H9 (cell line): ENCODE measurements around the gene DAPK1. TPM values are rescaled to one million over a fixed set of nuclear protein-coding genes. Genes with fewer than 3 reads are reported as not detected.
A peak's percentile ranks its signal among the peaks of the same experiment; 100 is the strongest.

Source experiments
- DNase-seq: peaks from one replicate; pipeline ENCODE4 v3.0.0-alpha.2; 2017
- H2AFZ ChIP-seq: one replicate; pipeline ENCODE4 v1.6.1; 2013; ENCODE audit warnings: mild to moderate bottlenecking, low read length, control low read depth, moderate library complexity
- H2AK5ac ChIP-seq: 2 replicates; pipeline ENCODE4 v1.6.1; 2013; ENCODE audit warnings: low read length, control low read depth, mixed read lengths; ENCODE audit not compliant: insufficient read length
- H2BK120ac ChIP-seq: one replicate; pipeline ENCODE4 v1.6.1; 2013; ENCODE audit warnings: low read depth, mild to moderate bottlenecking, low read length, control low read depth, inconsistent platforms; ENCODE audit not compliant: poor library complexity, severe bottlenecking
- H2BK12ac ChIP-seq: 2 replicates; pipeline ENCODE4 v1.6.1; 2013; ENCODE audit warnings: low read length, control low read depth, mixed read lengths, low read depth; ENCODE audit not compliant: insufficient read length
- H2BK15ac ChIP-seq: 2 replicates; pipeline ENCODE4 v1.6.1; 2013; ENCODE audit warnings: low read depth, low read length, control low read depth
- H2BK20ac ChIP-seq: one replicate; pipeline ENCODE4 v1.6.1; 2013; ENCODE audit warnings: low read depth, mild to moderate bottlenecking, low read length, control low read depth, inconsistent platforms; ENCODE audit not compliant: poor library complexity, severe bottlenecking
- H2BK5ac ChIP-seq: 2 replicates; pipeline ENCODE4 v1.6.1; 2013; ENCODE audit warnings: low read length, control low read depth, mixed read lengths; ENCODE audit not compliant: insufficient read length
- H3K14ac ChIP-seq: 2 replicates; pipeline ENCODE4 v1.6.1; 2013; ENCODE audit warnings: low read length, control low read depth; ENCODE audit not compliant: insufficient read depth
- H3K18ac ChIP-seq: 2 replicates; pipeline ENCODE4 v1.6.1; 2013; ENCODE audit warnings: low read depth, mild to moderate bottlenecking, mixed read lengths, low read length, control low read depth; ENCODE audit not compliant: insufficient read length
- H3K23ac ChIP-seq: 2 replicates; pipeline ENCODE4 v1.6.1; 2013; ENCODE audit warnings: low read length, control low read depth, mixed read lengths, low read depth; ENCODE audit not compliant: insufficient read length
- H3K23me2 ChIP-seq: 2 replicates; pipeline ENCODE4 v1.6.1; 2013; ENCODE audit warnings: low read depth, mild to moderate bottlenecking, mixed read lengths, low read length, control low read depth; ENCODE audit not compliant: insufficient read length, poor library complexity, severe bottlenecking
- H3K27ac ChIP-seq: 2 replicates; pipeline ENCODE4 v1.5.1; 2013; ENCODE audit warnings: low read length, control low read depth, mixed read lengths, low read depth; ENCODE audit not compliant: insufficient read length
- H3K27me3 ChIP-seq: 2 replicates; pipeline ENCODE4 v1.6.1; 2013; ENCODE audit warnings: low read length, control low read depth, inconsistent platforms; ENCODE audit not compliant: insufficient read depth
- H3K4ac ChIP-seq: 2 replicates; pipeline ENCODE4 v1.6.1; 2013; ENCODE audit warnings: low read depth, mild to moderate bottlenecking, control low read depth, inconsistent platforms, low read length, moderate library complexity
- H3K4me1 ChIP-seq: 2 replicates; pipeline ENCODE4 v1.6.1; 2013; ENCODE audit warnings: low read length, control low read depth, inconsistent platforms; ENCODE audit not compliant: insufficient read depth
- H3K4me2 ChIP-seq: 2 replicates; pipeline ENCODE4 v1.6.1; 2013; ENCODE audit warnings: low read length, control low read depth, mixed read lengths; ENCODE audit not compliant: insufficient read length, insufficient read depth
- H3K56ac ChIP-seq: 2 replicates; pipeline ENCODE4 v1.6.1; 2013; ENCODE audit warnings: low read depth, mild to moderate bottlenecking, mixed read lengths, low read length, control low read depth; ENCODE audit not compliant: insufficient read length
- H3K79me1 ChIP-seq: 2 replicates; pipeline ENCODE4 v1.6.1; 2013; ENCODE audit warnings: low read depth, mild to moderate bottlenecking, moderate library complexity, low read length, control low read depth, inconsistent platforms; ENCODE audit not compliant: insufficient read depth, poor library complexity, severe bottlenecking
- H3K79me2 ChIP-seq: 2 replicates; pipeline ENCODE4 v1.6.1; 2013; ENCODE audit warnings: low read length, control low read depth, inconsistent platforms; ENCODE audit not compliant: insufficient read depth
- H3K9ac ChIP-seq: 2 replicates; pipeline ENCODE4 v1.6.1; 2013; ENCODE audit warnings: low read length, control low read depth, mixed read lengths; ENCODE audit not compliant: insufficient read length; ENCODE audit errors: extremely low read depth
- H3K9me3 ChIP-seq: one replicate; pipeline ENCODE4 v1.6.1; 2013; ENCODE audit warnings: low read depth, low read length, inconsistent platforms; ENCODE audit not compliant: control insufficient read depth
- H3T11ph ChIP-seq: one replicate; pipeline ENCODE4 v1.6.1; 2013; ENCODE audit warnings: mild to moderate bottlenecking, low read length, control low read depth, inconsistent platforms
- H4K20me1 ChIP-seq: one replicate; pipeline ENCODE4 v1.6.1; 2013; ENCODE audit not compliant: control insufficient read depth, insufficient read length, insufficient read depth
- H4K5ac ChIP-seq: 2 replicates; pipeline ENCODE4 v1.6.1; 2013; ENCODE audit warnings: low read depth, mild to moderate bottlenecking, mixed read lengths, low read length, control low read depth; ENCODE audit not compliant: insufficient read length
- H4K8ac ChIP-seq: replicated peaks from 2 replicates; pipeline ENCODE4 v1.6.1; 2013; ENCODE audit warnings: low read length, control low read depth, mixed read lengths, low read depth; ENCODE audit not compliant: insufficient read length
- H4K91ac ChIP-seq: 2 replicates; pipeline ENCODE4 v1.6.1; 2013; ENCODE audit warnings: low read depth, mild to moderate bottlenecking, moderate library complexity, mixed read lengths, low read length, control low read depth; ENCODE audit not compliant: insufficient read length
- H3K27ac Mint-ChIP-seq, 3 experiments: 2 replicates in 2 of 3; 3 replicates in 1 of 3; pipeline ENCODE4 v1.8.0; 2020 to 2021; ENCODE audit warnings: mixed read lengths in 3 of 3, mild to moderate bottlenecking in 1 of 3, moderate library complexity in 1 of 3
- H3K27me3 Mint-ChIP-seq: 2 replicates; pipeline ENCODE4 v1.8.0; 2021; ENCODE audit warnings: low read depth, mild to moderate bottlenecking, moderate library complexity, mixed read lengths
- H3K36me3 Mint-ChIP-seq, 3 experiments: 2 replicates in 2 of 3; 3 replicates in 1 of 3; pipeline ENCODE4 v1.8.0; 2020 to 2021; ENCODE audit warnings: low read depth in 3 of 3, mixed read lengths in 3 of 3; ENCODE audit not compliant: insufficient read depth in 1 of 3
- H3K4me1 Mint-ChIP-seq, 2 experiments: 2 replicates each; pipeline ENCODE4 v1.8.0; 2020; ENCODE audit warnings: mixed read lengths in 2 of 2
- H3K4me3 Mint-ChIP-seq, 2 experiments: 2 replicates in 1 of 2; 3 replicates in 1 of 2; pipeline ENCODE4 v1.8.0; 2020 to 2021; ENCODE audit warnings: mild to moderate bottlenecking in 2 of 2, mixed read lengths in 2 of 2, moderate library complexity in 1 of 2
- H3K9me3 Mint-ChIP-seq, 2 experiments: 2 replicates in 1 of 2; 3 replicates in 1 of 2; pipeline ENCODE4 v1.8.0; 2020; ENCODE audit warnings: mild to moderate bottlenecking in 2 of 2, mixed read lengths in 2 of 2, moderate library complexity in 1 of 2
- WGBS: extraction: QIAGEN DNeasy Blood & Tissue Kit; methylation state at CpG from one replicate; pipeline ENCODE4 v1.1.7; 2013; ENCODE audit warnings: missing lambda C conversion rate, low lambda C conversion rate, mixed read lengths; ENCODE audit not compliant: insufficient read length; ENCODE audit errors: extremely low coverage; 5-methylcytosine and 5-hydroxymethylcytosine counted together
- total RNA-seq: library from RNA; stranded (reverse); gene quantifications from 2 replicates; pipeline ENCODE4 v1.2.1, GENCODE V29; 2021
- TF ChIP-seq, protein P1 (sequence below): fragments of 200-600 bp; sonication (generic); conservative IDR thresholded peaks from 3 replicates; pipeline ENCODE4 v1.8.0; 2021; ENCODE audit warnings: antibody characterized with exemption, mild to moderate bottlenecking

DAPK1 gene
- total RNA-seq, 1 experiment from 2014 or later = 79.4 TPM

GRCh38 chr9:87694236-87694755 lies 196.6 kb downstream of the DAPK1 start:
- WGBS = no CpG with 5 or more reads among the region's 3 CpGs
- no peak overlapping the region for H3K4me3 Mint-ChIP-seq
- Histone ChIP-seq H3K79me1 (no peaks in the 10 kb centered on the region), H3K4ac (no peak overlapping the region), H3K56ac (no peak overlapping the region), H3K9me3 (no peaks in the 10 kb centered on the region), H2AFZ (no peak overlapping the region), H3K4me1 (no peaks in the 10 kb centered on the region), H3K23me2 (no peaks in the 10 kb centered on the region), H2BK5ac (no peak overlapping the region), H2BK12ac (no peak overlapping the region), H3K27ac (no peak overlapping the region), H4K8ac (no peak overlapping the region), H4K20me1 (no peaks in the 10 kb centered on the region), H3K27me3 (no peaks in the 10 kb centered on the region), H4K91ac (no peak overlapping the region), H3K23ac (no peak overlapping the region), H3T11ph (no peak overlapping the region), H2AK5ac (no peak overlapping the region), H3K18ac (no peak overlapping the region), H2BK20ac (no peak overlapping the region), H2BK15ac (no peak overlapping the region), H2BK120ac (no peak overlapping the region), H3K9ac (no peak overlapping the region), H3K14ac (no peak overlapping the region), H3K79me2 (peaks cover 2% of the 10 kb centered on the region; the same call in 1 of the 2 replicates), H4K5ac (no peak overlapping the region), H3K4me2 (no peak overlapping the region)
- H3K27ac Mint-ChIP-seq = peak overlapping the region in 1 of 3 experiments; percentile 52; a peak in 1 of 7 replicates
- peak; percentile 20 for DNase-seq
- H3K27me3 Mint-ChIP-seq = peaks cover 2% of the 10 kb centered on the region; the same call in 1 of the 2 replicates
- no peaks in the 10 kb centered on the region for H3K4me1 Mint-ChIP-seq
- H3K36me3 Mint-ChIP-seq = peaks cover 51 to 66% (median 56%) of the 10 kb centered on the region in 3 experiments
- H3K9me3 Mint-ChIP-seq = no peaks in the 10 kb centered on the region
- TF ChIP-seq, protein P1, sequence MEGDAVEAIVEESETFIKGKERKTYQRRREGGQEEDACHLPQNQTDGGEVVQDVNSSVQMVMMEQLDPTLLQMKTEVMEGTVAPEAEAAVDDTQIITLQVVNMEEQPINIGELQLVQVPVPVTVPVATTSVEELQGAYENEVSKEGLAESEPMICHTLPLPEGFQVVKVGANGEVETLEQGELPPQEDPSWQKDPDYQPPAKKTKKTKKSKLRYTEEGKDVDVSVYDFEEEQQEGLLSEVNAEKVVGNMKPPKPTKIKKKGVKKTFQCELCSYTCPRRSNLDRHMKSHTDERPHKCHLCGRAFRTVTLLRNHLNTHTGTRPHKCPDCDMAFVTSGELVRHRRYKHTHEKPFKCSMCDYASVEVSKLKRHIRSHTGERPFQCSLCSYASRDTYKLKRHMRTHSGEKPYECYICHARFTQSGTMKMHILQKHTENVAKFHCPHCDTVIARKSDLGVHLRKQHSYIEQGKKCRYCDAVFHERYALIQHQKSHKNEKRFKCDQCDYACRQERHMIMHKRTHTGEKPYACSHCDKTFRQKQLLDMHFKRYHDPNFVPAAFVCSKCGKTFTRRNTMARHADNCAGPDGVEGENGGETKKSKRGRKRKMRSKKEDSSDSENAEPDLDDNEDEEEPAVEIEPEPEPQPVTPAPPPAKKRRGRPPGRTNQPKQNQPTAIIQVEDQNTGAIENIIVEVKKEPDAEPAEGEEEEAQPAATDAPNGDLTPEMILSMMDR = no peak
